ENCODE measurements around the gene CEP135. TPM values are rescaled to one million over a fixed set of nuclear protein-coding genes. Genes with fewer than 3 reads are reported as not detected.

CEP135 gene
- total RNA-seq, 2 experiments from 2014 or later, result 21.6 to 32.7 TPM

GRCh38 chr4:55912249-55912648, 36.5 kb upstream of the CEP135 start:
- TF ChIP-seq CTCF (conservative IDR thresholded peaks at IDR 0.05; ENCODE audit: low read length) (no peak), EZH2phosphoT487 (IDR thresholded peaks at IDR 0.05; ENCODE audit: borderline replicate concordance, low read depth, low read length) (no peak)
- Histone ChIP-seq H2AFZ (ENCODE audit: low read length) (no peak overlapping the region), H3K36me3 (ENCODE audit: insufficient read depth, low read length) (no peaks in the 10 kb centered on the region), H3K4me2 (ENCODE audit: low read length) (no peak overlapping the region), H3K9me2 (ENCODE audit: insufficient read depth, low read length) (no peaks in the 10 kb centered on the region), H3K27ac (ENCODE audit: low read depth, low read length, poor library complexity, severe bottlenecking) (no peak overlapping the region), H3K9me3 (ENCODE audit: low read length) (no peaks in the 10 kb centered on the region), H3K4me1 (ENCODE audit: insufficient read depth, low read length, poor library complexity, severe bottlenecking) (no peaks in the 10 kb centered on the region), H3K79me2 (ENCODE audit: insufficient read depth, low read depth, low read length) (no peaks in the 10 kb centered on the region), H4K20me1 (ENCODE audit: insufficient read depth, low read length) (no peaks in the 10 kb centered on the region), H3K4me3 (ENCODE audit: low read depth, low read length, poor library complexity, severe bottlenecking) (no peak overlapping the region)
- ChIA-PET CTCF (ENCODE audit: unreplicated experiment) (no interaction called here), POLR2A (no interaction called here)
- intact Hi-C loops (cut with micrococcal nuclease; ENCODE audit: unreplicated experiment), result no loop called here
- no TSS peak for BruUV-seq (replicated peaks)
- DNase-seq (ENCODE audit: low spot score), result no peak

GRCh38 chr4:55920571-55920970, 28.2 kb upstream of the CEP135 start:
- no peak for TF ChIP-seq EZH2phosphoT487 (IDR thresholded peaks at IDR 0.05; ENCODE audit: borderline replicate concordance, low read depth, low read length)
- TF ChIP-seq CTCF (conservative IDR thresholded peaks at IDR 0.05; ENCODE audit: low read length), result no peak
- no peaks in the 10 kb centered on the region for H3K9me3 ChIP-seq (ENCODE audit: low read length)
- H4K20me1 ChIP-seq (ENCODE audit: insufficient read depth, low read length), result no peaks in the 10 kb centered on the region
- ChIA-PET POLR2A (interaction anchor here (0.5 to 0.7 kb wide), 2 partner anchors 26 to 80 kb away, joined by 4 read pairs; no protein-coding TSS in a partner anchor), CTCF (ENCODE audit: unreplicated experiment) (no interaction called here)
- H2AFZ ChIP-seq (ENCODE audit: low read length), result no peak overlapping the region
- no peak overlapping the region for H3K27ac ChIP-seq (ENCODE audit: low read depth, low read length, poor library complexity, severe bottlenecking)
- H3K4me2 ChIP-seq (ENCODE audit: low read length), result no peak overlapping the region
- H3K4me1 ChIP-seq (ENCODE audit: insufficient read depth, low read length, poor library complexity, severe bottlenecking), result no peaks in the 10 kb centered on the region
- H3K9me2 ChIP-seq (ENCODE audit: insufficient read depth, low read length), result no peaks in the 10 kb centered on the region
- DNase-seq (ENCODE audit: low spot score), result no peak
- intact Hi-C loops (cut with micrococcal nuclease; ENCODE audit: unreplicated experiment), result no loop called here
- BruUV-seq (replicated peaks), result no TSS peak
- no peaks in the 10 kb centered on the region for H3K36me3 ChIP-seq (ENCODE audit: insufficient read depth, low read length)
- no peak overlapping the region for H3K4me3 ChIP-seq (ENCODE audit: low read depth, low read length, poor library complexity, severe bottlenecking)
- no peaks in the 10 kb centered on the region for H3K79me2 ChIP-seq (ENCODE audit: insufficient read depth, low read depth, low read length)

GRCh38 chr4:55921093-55921492, 27.7 kb upstream of the CEP135 start:
- Histone ChIP-seq H2AFZ (ENCODE audit: low read length) (no peak overlapping the region), H3K79me2 (ENCODE audit: insufficient read depth, low read depth, low read length) (no peaks in the 10 kb centered on the region), H3K9me2 (ENCODE audit: insufficient read depth, low read length) (no peaks in the 10 kb centered on the region), H3K4me2 (ENCODE audit: low read length) (no peak overlapping the region), H3K4me1 (ENCODE audit: insufficient read depth, low read length, poor library complexity, severe bottlenecking) (no peaks in the 10 kb centered on the region), H3K9me3 (ENCODE audit: low read length) (no peaks in the 10 kb centered on the region), H3K4me3 (ENCODE audit: low read depth, low read length, poor library complexity, severe bottlenecking) (no peak overlapping the region), H4K20me1 (ENCODE audit: insufficient read depth, low read length) (no peaks in the 10 kb centered on the region), H3K36me3 (ENCODE audit: insufficient read depth, low read length) (no peaks in the 10 kb centered on the region), H3K27ac (ENCODE audit: low read depth, low read length, poor library complexity, severe bottlenecking) (no peak overlapping the region)
- TF ChIP-seq EZH2phosphoT487 (IDR thresholded peaks at IDR 0.05; ENCODE audit: borderline replicate concordance, low read depth, low read length) (no peak), CTCF (conservative IDR thresholded peaks at IDR 0.05; ENCODE audit: low read length) (no peak)
- intact Hi-C loops (cut with micrococcal nuclease; ENCODE audit: unreplicated experiment), result no loop called here
- ChIA-PET POLR2A (interaction anchor here (0.5 to 0.6 kb wide), 2 partner anchors 27 to 89 kb away, joined by 3 to 4 read pairs; no protein-coding TSS in a partner anchor), CTCF (ENCODE audit: unreplicated experiment) (no interaction called here)
- no TSS peak for BruUV-seq (replicated peaks)
- no peak for DNase-seq (ENCODE audit: low spot score)

Measured in OCI-LY7 (cell line).